Esophagus muscularis mucosa (tissue), 4 donors: ENCODE measurements around the gene DGLUCY. TPM values are rescaled to one million over a fixed set of nuclear protein-coding genes. Genes with fewer than 3 reads are reported as not detected.

ENCODE experiments used
- DNase-seq: peaks from one replicate; pipeline ENCODE4 v3.0.0-alpha.2; 2017; ENCODE audit errors: extremely low spot score
- H3K27ac ChIP-seq, 4 donors: fragments of 200-600 bp; sonication (generic); replicated peaks in 1 of 4; 1 replicate in 3 of 4; 2 replicates in 1 of 4; pipeline ENCODE4 v1.5.1; 2016 to 2019; ENCODE audit warnings: mild to moderate bottlenecking in 1 of 4
- H3K27me3 ChIP-seq, 4 donors: fragments of 200-600 bp; sonication (generic); one replicate each; pipeline versions ENCODE4 v1.5.1 to v1.6.0; 2016 to 2019
- H3K36me3 ChIP-seq, 4 donors: fragments of 200-600 bp; sonication (generic); one replicate each; pipeline ENCODE4 v1.5.1; 2016 to 2019
- H3K4me1 ChIP-seq, 4 donors: fragments of 200-600 bp; sonication (generic); one replicate each; pipeline ENCODE4 v1.5.1; 2016 to 2019
- H3K4me3 ChIP-seq, 4 donors: fragments of 200-600 bp; sonication (generic); 1 replicate in 2 of 4; 2 replicates in 2 of 4; pipeline ENCODE4 v1.5.1; 2016 to 2019; ENCODE audit warnings: mild to moderate bottlenecking in 4 of 4, moderate library complexity in 1 of 4
- H3K9me3 ChIP-seq, 4 donors: fragments of 200-600 bp; sonication (generic); 1 replicate in 3 of 4; 2 replicates in 1 of 4; pipeline ENCODE4 v1.5.1; 2016 to 2019
- CTCF ChIP-seq, 3 experiments: fragments of 200-600 bp in 2 of 3; fragments of 450-650 bp in 1 of 3; sonication (generic) in 2 of 3; IDR thresholded peaks; one replicate each; pipeline ENCODE4 v1.5.1; 2017 to 2019; ENCODE audit warnings: antibody characterized with exemption in 3 of 3, mild to moderate bottlenecking in 2 of 3, moderate library complexity in 1 of 3
- EP300 ChIP-seq: sonication (generic); formaldehyde crosslinking; IDR thresholded peaks from one replicate; pipeline ENCODE4 v1.6.1; 2017; ENCODE audit warnings: antibody characterized with exemption
- POLR2A ChIP-seq: fragments of 450-650 bp; IDR thresholded peaks from one replicate; pipeline ENCODE4 v1.6.1; 2017; ENCODE audit warnings: antibody characterized with exemption, moderate library complexity, mild to moderate bottlenecking, low read depth
- POLR2AphosphoS5 ChIP-seq, 2 donors: sonication (generic); formaldehyde crosslinking; IDR thresholded peaks; one replicate each; pipeline ENCODE4 v1.6.1; 2017; ENCODE audit warnings: antibody characterized with exemption in 2 of 2
- WGBS: methylation state at CpG from one replicate; pipeline ENCODE4 v1.1.5; 2018; 5-methylcytosine and 5-hydroxymethylcytosine counted together
- intact Hi-C: fragments of 100-400 bp; cut with DNase I; formaldehyde crosslinking; loops from one replicate; pipeline ENCODE4 v1.15.1; 2023
- total RNA-seq, 4 donors: library from RNA; depleted of rRNA; stranded (reverse); fragments of >200 nt; gene quantifications; one replicate each; pipeline versions ENCODE4 v1.1.0 to v1.2.1, GENCODE V29; 2016

The DGLUCY gene
- total RNA-seq, 4 donors from 2014 or later = 47.2 to 88.2 (median 66.5) TPM

- DNase-seq = no peak
- H3K9me3 ChIP-seq = no peaks in the 10 kb centered on the region
- 78% methylated on average over 4 of the region's 4 CpGs for WGBS
- peaks cover 28 to 95% (median 71%) of the 10 kb centered on the region in 4 donors for H3K36me3 ChIP-seq
- H3K27ac ChIP-seq = peak overlapping the region in 2 of 4 donors; percentile 37 to 44
- H3K27me3 ChIP-seq = no peaks in the 10 kb centered on the region
- no peak overlapping the region for H3K4me3 ChIP-seq
- peaks cover 8 to 18% (median 14%) of the 10 kb centered on the region in 4 donors for H3K4me1 ChIP-seq
- no peak for TF ChIP-seq POLR2A
- no peak for TF ChIP-seq CTCF (IDR thresholded peaks at IDR 0.05)
- TF ChIP-seq POLR2AphosphoS5 (IDR thresholded peaks at IDR 0.05) = no peak
- TF ChIP-seq EP300 = no peak
- intact Hi-C loops = no loop called here
Observed at GRCh38 chr14:91218014-91218413, 104.1 kb downstream of the DGLUCY start.

DNA sequence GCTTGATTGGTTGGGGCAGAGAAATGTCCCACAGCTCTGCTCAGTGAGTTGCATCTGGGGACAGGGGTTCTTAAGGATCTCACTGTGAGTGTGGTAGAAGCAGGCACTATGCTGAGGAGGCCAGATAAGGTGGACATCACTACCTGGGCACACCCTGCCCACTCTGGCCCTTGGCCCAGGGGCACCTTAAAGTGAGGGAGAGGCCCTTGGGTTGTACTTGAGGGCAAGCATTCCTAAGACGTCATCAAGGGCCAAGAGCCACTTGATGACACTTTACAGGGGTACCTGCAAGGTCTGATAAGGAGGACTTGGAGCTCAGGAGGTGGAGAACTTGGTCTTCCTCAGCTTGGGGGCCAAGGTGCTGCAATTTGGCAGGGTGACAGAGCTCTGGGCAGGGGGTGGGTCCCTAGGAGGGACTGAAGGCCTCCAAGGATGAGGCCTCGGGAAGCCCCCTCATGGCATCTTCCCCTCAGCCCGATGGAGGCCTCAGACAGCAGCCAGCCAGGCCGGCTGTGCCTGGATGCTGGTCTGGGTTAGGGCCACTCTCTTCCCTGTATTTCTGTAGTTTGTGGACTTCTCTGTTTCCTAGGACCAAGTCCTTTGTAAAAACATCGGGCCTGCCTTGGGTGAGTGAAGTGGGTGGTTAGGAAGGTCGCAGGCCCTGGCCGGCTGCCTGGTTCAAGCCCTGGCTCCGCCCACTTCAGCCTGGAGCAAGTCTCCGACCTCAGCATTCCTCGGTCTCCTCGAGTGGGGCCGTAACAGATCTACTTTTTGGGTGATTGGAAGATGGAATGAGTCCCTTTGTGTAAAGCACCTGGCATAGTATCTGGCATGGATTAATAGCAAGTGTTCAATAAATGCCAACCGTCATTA is 105.9 kb downstream of the DGLUCY start:
- Histone ChIP-seq H3K4me1 (peaks cover 8 to 18% (median 14%) of the 10 kb centered on the region in 4 donors), H3K27ac (peak overlapping the region in 3 of 4 donors; percentile 3 to 68 (median 44)), H3K27me3 (no peaks in the 10 kb centered on the region), H3K9me3 (no peaks in the 10 kb centered on the region), H3K4me3 (no peak overlapping the region), H3K36me3 (peaks cover 24 to 93% (median 65%) of the 10 kb centered on the region in 4 donors)
- WGBS = 69% methylated on average over 9 of the region's 13 CpGs
- TF ChIP-seq CTCF (IDR thresholded peaks at IDR 0.05) (no peak), POLR2AphosphoS5 (IDR thresholded peaks at IDR 0.05) (no peak), POLR2A (no peak)
- intact Hi-C loops = no loop called here
- DNase-seq = no peak

DNA sequence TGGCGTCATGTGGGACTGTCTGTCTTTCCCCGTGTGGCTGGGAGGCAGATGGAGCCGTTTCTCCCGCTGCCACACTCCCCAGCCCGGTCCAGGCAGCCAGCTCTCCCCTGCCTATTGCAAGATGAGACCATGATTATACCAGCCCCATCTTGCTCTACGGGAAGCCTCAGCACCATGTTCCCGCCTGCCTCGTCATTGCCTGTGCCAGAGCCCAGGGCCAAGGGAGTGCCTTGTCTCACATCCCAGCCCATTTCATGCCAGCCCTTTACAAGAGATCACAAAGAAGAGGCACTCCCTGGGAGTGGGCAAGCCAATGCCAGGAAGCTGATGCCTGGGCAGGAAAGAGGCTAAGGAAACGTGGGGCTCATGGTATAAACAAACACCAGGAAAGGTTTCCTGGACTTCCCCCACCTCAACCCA is 106.7 kb downstream of the DGLUCY start:
- TF ChIP-seq POLR2AphosphoS5 (IDR thresholded peaks at IDR 0.05) (no peak), CTCF (IDR thresholded peaks at IDR 0.05) (no peak), EP300 (no peak), POLR2A (no peak)
- H3K9me3 ChIP-seq = no peaks in the 10 kb centered on the region
- no peak for DNase-seq
- no peaks in the 10 kb centered on the region for H3K27me3 ChIP-seq
- peaks cover 8 to 18% (median 14%) of the 10 kb centered on the region in 4 donors for H3K4me1 ChIP-seq
- no peak overlapping the region for H3K4me3 ChIP-seq
- 89% methylated on average over 9 of the region's 9 CpGs for WGBS
- peaks cover 15 to 93% (median 65%) of the 10 kb centered on the region in 4 donors for H3K36me3 ChIP-seq
- H3K27ac ChIP-seq = peak overlapping the region in 2 of 4 donors; percentile 3 to 68
- intact Hi-C loops = no loop called here

DNA sequence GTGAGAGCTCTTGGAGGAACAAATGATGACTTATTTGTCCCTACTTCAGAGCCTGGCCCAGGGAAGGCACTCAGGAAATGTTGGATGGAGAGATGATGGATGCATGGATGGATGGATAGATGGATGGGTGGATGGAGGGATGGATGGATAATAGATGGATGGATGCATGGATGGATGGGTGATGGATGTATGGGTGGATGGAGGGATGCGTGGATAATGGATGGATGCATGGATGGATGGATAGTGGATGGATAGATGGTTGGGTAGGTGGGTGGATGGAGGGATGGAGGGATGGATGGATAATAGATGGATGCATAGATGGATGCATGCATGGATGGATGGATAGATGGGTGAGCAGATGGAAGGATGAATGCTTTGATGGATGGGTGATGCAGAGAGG is 107.4 kb downstream of the DGLUCY start:
- peak overlapping the region in 1 of 4 donors; percentile 68 for H3K27ac ChIP-seq
- H3K9me3 ChIP-seq = no peaks in the 10 kb centered on the region
- no peak overlapping the region for H3K4me3 ChIP-seq
- H3K36me3 ChIP-seq = peaks cover 9 to 92% (median 62%) of the 10 kb centered on the region in 4 donors
- intact Hi-C loops = no loop called here
- TF ChIP-seq EP300 = no peak
- no peak for TF ChIP-seq POLR2A
- H3K4me1 ChIP-seq = peaks cover 8 to 18% (median 14%) of the 10 kb centered on the region in 4 donors
- no peaks in the 10 kb centered on the region for H3K27me3 ChIP-seq
- DNase-seq = no peak
- WGBS = 94% methylated on average over 1 of the region's 1 CpG

DNA sequence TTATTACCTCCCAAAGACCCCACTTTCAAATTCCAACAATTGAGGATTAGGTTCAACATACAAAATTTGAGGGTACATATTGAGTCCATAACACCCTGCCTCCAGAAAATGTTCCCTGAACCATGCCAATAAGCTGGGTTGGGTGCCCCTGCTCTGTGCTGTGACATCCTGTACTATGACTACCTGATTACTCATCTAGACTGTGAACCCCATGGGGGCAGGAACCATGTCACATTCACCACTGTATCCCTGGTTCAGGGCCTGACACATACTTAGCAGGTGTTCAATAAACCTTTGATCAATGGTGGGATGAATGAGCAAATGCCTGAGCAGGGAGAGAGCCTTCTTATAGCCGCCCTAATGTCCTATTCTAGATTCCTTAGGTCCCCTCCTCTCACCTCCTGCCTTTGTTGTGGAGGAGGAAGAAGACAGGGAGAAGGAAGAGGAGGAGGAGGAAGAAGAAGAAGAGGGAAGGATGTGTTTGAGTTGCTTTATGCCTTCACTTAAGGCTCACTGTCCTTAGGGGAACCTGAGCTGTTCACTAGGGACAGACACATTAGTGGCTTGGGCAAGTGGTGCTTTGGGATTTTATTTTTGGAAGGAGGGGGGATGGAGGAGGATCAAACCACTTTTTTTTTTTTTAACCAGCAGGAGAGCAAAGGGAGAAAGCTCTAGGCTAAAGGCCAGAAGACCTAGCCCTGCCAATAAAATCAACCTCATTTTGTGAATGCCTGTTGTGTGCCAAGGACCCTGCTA is 109.3 kb downstream of the DGLUCY start:
- Histone ChIP-seq H3K27me3 (no peaks in the 10 kb centered on the region), H3K4me3 (no peak overlapping the region), H3K9me3 (no peaks in the 10 kb centered on the region), H3K4me1 (peaks cover 8 to 18% (median 12%) of the 10 kb centered on the region in 4 donors), H3K27ac (no peak overlapping the region), H3K36me3 (peaks cover 4 to 92% (median 60%) of the 10 kb centered on the region in 4 donors)
- no peak for DNase-seq
- no peak for TF ChIP-seq POLR2AphosphoS5 (IDR thresholded peaks at IDR 0.05)
- TF ChIP-seq EP300 = no peak
- TF ChIP-seq CTCF (IDR thresholded peaks at IDR 0.05) = no peak
- TF ChIP-seq POLR2A = no peak
- WGBS = 86% methylated on average over 1 of the region's 1 CpG
- intact Hi-C loops = no loop called here
